HG03558 (cell line): Measurements from ENCODE around the gene KIFAP3.
"Not testable (repeated sequence)": the region's sequence is repeated elsewhere in the genome, so short reads cannot be mapped to it uniquely, and the experiment has no call there.

ENCODE experiments used
- ATAC-seq: cut with Tn5 transposase; IDR thresholded peaks from one replicate; pipeline ENCODE4 v1.9.1; 2021; ENCODE audit warnings: moderate number of reproducible peaks; ENCODE audit not compliant: unreplicated experiment; ENCODE audit errors: extremely low read depth

The KIFAP3 gene

GRCh38 chr1:169928438-169929209, 145.9 kb downstream of the KIFAP3 start:
- ATAC-seq = no peak

DNA sequence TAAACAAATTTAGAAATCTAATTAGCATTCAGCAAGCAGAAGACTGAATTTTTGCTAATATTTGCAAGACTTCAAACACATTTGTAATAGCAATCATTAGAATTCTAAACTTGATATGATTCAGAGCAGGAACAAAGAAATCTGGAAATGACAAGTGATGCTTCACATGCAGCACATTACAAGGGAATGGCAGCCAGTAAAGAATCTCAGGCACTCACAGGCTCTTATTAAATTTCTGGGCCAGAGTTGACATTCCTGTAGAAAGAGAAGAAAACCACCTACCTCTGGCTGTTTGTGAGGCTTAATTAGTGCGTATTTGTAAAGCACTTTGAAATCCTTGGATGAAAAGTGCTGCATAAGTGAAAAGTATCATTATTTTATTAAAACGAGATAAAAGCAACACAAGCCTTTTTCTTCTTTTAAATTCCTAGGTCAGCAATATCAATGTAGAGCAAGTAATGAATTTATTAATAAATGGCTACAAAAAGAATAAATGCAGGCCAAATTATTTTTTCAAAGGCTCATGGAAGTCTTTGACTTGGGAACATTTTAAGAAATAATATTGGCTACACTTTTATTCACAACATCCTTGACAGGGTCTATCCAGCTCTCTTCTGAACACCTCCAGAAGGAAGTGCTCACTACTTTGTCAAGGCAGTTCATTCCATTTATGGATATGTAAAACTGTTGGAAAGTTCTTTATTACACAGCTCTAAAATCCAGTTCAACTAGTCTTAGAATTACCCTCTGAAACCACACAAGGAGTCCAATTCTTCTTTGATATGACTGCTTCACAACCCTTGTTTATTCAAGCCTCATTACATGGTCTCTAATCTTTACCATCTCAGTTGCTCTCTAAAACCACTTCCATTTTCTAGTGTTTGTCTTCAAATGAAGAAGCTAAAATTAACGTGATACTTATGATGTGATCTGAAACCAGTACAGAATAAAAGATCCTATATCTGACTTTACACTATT, 148.7 kb downstream of the KIFAP3 start:
- no peak for ATAC-seq

DNA sequence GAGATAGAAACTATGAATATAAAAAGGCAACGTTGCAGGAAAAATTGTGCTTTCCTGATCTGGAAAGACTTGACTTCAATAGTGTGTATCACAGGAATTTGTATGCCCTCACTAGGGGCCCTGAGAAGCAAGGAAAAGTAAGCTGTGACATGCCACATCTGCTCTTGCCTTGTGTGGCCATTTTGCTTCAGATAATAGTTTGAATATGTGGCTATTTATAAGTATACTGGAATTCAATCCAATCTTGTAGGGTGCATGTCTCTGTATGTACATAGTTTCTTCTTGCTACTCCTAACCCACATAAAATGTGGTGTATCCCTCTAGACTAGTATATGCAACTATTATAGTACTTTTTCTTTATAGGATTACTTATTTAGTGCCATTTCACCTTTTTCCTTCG, 149.7 kb downstream of the KIFAP3 start:
- no peak for ATAC-seq

DNA sequence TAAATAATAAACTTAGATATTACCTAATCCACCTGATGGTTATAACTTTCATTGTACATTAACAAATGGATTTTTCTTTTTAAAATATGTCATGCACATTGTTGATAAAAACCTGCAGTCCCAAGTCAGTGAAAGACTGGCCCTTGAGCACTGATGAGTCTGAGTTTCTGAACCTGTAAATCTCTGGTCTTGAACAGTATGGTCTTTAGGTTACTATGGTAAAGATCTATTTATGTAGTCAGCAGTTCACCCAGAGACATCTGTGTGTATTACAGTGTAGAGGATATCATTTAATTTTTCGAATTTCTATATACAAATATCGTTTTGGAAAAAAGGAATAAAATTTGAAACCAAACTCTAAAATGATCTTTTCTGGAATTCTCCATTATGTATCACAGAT, 150.4 kb downstream of the KIFAP3 start:
- no peak for ATAC-seq

DNA sequence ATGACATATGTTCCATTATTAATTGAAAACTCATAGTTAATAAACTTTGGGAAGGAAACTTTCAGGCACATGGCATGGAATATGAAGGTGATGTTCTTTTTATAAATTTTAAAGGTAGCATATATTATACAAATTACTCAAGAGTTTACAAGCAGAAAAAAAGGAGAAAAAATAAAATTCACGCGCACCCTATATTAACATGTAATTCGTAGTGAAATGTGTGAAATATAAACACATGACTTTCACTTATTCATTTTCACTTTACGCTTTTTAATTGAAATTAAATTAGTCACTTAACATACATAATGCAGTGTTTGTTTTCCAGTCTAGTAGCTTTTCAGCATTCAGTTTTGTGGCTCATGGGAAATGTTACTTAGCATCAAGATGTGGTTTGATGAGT, 153.4 kb downstream of the KIFAP3 start:
- no peak for ATAC-seq

DNA sequence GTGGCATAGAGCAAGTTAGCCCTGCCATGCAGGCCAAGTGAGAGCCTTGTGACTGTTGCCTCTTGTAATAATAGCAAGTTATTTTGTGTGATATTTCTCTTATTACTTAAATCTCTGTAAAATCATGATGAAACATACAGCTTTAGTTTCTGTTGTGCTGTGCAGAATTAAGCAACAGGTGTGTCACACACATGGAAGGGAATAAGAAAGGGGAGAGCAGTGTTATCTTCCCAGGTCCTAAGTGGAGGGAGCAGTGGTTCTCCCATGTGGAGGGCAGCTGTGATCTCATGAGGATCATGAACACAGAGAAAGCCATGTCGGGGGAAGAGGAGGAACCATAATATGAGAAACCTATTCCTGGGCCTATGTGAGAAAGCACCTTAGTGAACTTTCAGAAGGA, 155.6 kb downstream of the KIFAP3 start:
- no peak for ATAC-seq

- ATAC-seq = not testable (repeated sequence)
Measured at GRCh38 chr1:169918220-169918619, 156.3 kb downstream of the KIFAP3 start.

DNA sequence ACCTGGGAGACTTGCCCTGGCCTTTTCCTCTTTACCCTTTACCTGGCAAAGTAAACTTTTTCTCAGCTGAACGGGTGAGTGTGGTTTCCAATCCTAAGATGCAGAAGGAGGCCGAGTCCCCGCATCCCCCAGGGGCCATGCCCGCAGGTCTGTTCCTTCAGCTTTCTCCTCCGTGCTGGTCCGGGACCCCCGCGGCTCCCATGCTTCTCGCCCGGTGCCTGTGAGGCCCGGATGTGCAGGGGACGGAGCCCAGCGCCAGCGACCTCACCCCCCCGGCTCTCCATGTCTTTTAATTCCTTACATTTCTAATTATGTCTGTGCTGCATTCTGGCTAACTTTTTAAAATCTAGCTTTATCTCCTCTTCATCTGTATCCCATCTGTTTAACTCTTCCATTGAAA, 159.3 kb downstream of the KIFAP3 start:
- ATAC-seq = no peak

- ATAC-seq = no peak
Measured at GRCh38 chr1:169914531-169914930, 160.0 kb downstream of the KIFAP3 start.

DNA sequence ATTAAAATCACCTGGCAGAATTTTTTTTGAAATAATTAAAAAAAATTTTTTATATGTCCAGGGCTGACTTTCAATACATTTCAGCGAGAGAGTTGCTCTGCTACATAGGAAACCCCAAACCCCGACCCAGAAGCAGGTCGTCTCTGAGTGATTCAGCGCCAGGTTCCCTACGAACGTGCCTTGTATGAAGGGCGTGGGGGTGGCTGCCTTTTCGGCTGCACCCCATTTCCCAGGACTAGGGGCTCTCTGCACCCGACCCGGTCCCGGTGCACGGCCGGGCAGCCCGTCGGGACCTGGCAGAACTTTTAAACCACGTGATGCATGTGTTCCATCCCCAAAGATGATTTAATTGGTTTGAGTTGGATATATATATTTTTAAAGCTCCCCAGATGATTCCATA, 165.0 kb downstream of the KIFAP3 start:
- no peak for ATAC-seq

DNA sequence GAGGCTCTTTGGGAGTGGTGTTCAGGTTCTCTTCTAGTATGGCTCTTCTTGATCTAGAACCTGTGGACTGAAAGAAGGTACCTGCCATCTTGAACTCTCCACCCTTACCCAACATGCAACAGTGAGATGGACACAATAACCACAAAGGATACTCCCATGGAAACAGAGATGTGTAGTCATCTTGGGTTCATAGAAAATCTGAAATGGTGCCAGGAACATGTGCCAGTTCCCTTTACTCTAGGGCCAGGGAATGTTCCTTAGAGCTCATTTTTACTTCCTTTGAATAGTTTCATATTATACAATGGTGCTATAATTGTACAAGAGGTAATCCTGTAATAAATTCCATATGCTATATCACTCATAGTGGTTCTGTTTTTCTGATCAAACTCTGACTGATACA, 167.6 kb downstream of the KIFAP3 start:
- no peak for ATAC-seq

DNA sequence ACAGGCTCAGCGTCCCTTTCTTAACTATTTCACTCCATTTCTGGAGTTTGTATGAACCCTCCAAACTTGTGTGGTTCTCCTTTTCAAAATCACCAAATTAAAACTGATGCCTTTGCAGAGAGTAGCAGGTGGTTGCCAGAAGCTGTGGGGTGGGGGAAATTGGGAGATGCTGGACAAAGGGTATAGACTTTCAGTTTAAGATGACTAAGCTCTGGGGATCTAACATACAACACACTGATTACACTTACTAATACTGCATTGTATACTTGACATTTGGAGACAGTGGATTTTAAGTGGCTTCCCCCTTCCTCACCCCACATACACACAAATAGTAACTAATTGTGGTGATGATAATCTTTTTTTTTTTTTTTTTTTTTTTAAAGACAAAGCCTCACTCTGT, 169.7 kb downstream of the KIFAP3 start:
- no peak for ATAC-seq

DNA sequence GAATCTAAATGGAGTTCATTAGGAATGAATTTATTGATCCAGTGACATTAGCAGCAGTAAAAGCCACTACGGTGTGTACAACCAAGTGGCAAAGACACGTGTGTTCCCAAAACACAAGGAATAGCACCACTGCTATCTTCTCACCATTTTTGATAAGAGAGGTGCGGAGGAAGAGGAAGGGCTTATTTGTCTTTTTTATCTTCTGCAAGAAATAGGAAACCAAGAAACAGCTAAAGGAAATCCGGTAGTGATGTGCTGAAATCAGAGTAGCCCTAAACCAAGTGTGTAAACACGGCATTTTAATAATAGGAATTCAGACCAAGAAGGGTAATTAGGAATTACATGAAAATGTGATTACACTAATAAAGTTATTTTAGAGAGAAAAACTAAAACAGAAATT, 171.7 kb downstream of the KIFAP3 start:
- ATAC-seq = no peak

- ATAC-seq = no peak
Measured at GRCh38 chr1:169901115-169901514, 173.4 kb downstream of the KIFAP3 start.

- ATAC-seq = no peak
Measured at GRCh38 chr1:169900571-169900970, 173.9 kb downstream of the KIFAP3 start.

DNA sequence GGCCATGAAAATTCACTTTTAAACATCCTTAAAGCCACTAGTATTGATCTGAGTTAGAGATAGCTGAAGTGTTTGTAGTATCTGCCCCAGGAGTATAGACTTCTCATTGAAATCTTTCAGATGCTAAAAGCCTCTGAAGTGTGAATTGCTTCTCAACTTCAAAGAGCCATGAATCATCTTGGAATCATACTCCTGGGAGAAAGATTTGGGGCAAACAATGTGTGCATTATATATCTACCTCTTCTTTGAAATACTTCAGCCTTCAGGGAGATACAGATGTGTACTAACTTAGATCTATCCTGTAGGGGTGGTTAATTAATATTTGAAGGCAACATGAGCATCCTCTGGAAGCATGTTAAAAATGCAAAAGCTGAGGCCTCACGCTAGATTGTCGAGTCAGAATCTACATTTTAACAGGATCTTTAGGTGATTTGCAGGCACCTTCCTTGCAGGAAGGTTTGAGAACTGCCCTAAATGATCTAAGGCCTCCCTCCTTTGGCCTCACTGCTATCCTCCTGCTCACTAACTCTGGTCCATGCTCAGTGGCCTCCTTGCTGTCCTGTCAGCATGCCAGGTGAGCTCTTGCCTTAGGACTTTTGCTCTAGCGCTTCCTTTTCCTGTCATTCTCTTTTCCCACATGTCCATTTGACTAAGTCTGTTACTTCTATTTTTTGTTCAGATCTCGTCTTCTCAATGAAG, 174.8 kb downstream of the KIFAP3 start:
- ATAC-seq = no peak

GRCh38 chr1:169896013-169896412, 178.5 kb downstream of the KIFAP3 start:
- ATAC-seq = no peak

GRCh38 chr1:169894424-169895145, 179.9 kb downstream of the KIFAP3 start:
- ATAC-seq = no peak

GRCh38 chr1:169893645-169894423, 180.7 kb downstream of the KIFAP3 start, which contains the start of gene SCYL3:
SCYL3 (minus strand) TSS chr1:169893896; CDS start chr1:169888840, 5,056 bp downstream.
- ATAC-seq = peak; percentile 61
